ENCODE data around the gene LMCD1.

DNA sequence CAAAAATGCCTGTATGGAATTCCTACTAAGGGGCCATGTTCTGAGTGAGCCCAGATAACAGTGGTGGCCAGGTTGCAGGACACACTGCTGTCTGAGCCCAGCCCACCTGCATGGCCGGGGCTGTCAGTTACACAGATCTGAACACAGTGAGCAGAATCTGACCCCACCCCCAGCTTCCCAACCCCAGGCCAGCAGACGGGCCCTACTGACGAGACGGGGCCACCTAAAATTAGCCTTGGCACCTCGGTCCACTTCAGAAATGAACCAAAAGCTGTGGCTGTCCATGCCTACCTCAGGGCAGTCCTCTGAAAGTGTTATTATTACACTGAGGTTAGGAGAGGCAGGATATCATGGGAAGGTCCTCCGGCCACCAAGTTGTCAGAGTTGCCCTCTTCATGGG is 51.8 kb downstream of the LMCD1 start:
- TF ChIP-seq, protein P1, sequence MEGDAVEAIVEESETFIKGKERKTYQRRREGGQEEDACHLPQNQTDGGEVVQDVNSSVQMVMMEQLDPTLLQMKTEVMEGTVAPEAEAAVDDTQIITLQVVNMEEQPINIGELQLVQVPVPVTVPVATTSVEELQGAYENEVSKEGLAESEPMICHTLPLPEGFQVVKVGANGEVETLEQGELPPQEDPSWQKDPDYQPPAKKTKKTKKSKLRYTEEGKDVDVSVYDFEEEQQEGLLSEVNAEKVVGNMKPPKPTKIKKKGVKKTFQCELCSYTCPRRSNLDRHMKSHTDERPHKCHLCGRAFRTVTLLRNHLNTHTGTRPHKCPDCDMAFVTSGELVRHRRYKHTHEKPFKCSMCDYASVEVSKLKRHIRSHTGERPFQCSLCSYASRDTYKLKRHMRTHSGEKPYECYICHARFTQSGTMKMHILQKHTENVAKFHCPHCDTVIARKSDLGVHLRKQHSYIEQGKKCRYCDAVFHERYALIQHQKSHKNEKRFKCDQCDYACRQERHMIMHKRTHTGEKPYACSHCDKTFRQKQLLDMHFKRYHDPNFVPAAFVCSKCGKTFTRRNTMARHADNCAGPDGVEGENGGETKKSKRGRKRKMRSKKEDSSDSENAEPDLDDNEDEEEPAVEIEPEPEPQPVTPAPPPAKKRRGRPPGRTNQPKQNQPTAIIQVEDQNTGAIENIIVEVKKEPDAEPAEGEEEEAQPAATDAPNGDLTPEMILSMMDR (conservative IDR thresholded peaks at IDR 0.05 in 1 of 2, IDR thresholded peaks at IDR 0.05 in 1 of 2; ENCODE audit: extremely low read depth in 1 of 2, insufficient read depth in 1 of 2, low read depth in 1 of 2, low read length in 2 of 2): no peak
- TF ChIP-seq EZH2 (IDR thresholded peaks at IDR 0.05; ENCODE audit: borderline replicate concordance, low read length): no peak

Data from mammary epithelial cell (primary cell).